HEK293 (cell line): ENCODE results near the gene MTRFR.

Source experiments
- CTCF ChIA-PET: fragments of 350-600 bp; formaldehyde crosslinking; extraction: SDS; loops from one replicate; lab custom pipeline; 2021; ENCODE audit warnings: antibody characterized with exemption; lab: Yijun Ruan, JAX
- POLR2A ChIA-PET: fragments of 300-600 bp; formaldehyde crosslinking; extraction: SDS; loops from one replicate; lab custom pipeline; 2020; ENCODE audit warnings: antibody characterized with exemption, inconsistent platforms; lab: Yijun Ruan, JAX
- H3K27ac ChIP-seq: fragments of 200-500 bp; sonication (Bioruptor generic); 2 replicates; pipeline ENCODE4 v1.5.1; 2014; ENCODE audit warnings: low read depth, low read length, control low read depth, inconsistent platforms; ENCODE audit errors: extremely low read depth
- H3K36me3 ChIP-seq, 2 experiments: fragments of 200-500 bp in 1 of 2; sonication (Bioruptor generic) in 1 of 2; 1 replicate in 1 of 2; 2 replicates in 1 of 2; pipeline ENCODE4 v1.5.1; 2014 to 2017; ENCODE audit warnings: inconsistent platforms in 2 of 2, low read length in 2 of 2; ENCODE audit not compliant: control insufficient read depth in 2 of 2, insufficient read depth in 1 of 2
- H3K4me1 ChIP-seq: fragments of 200-500 bp; sonication (Bioruptor generic); 2 replicates; pipeline ENCODE4 v1.5.1; 2014; ENCODE audit warnings: mild to moderate bottlenecking, low read length, inconsistent platforms; ENCODE audit not compliant: control insufficient read depth, insufficient read depth
- H3K4me3 ChIP-seq: 2 replicates; pipeline ENCODE4 v1.5.1; 2011; ENCODE audit warnings: low read depth, mild to moderate bottlenecking, control low read depth, low read length, moderate library complexity
- H3K9me3 ChIP-seq: fragments of 200-500 bp; sonication (Bioruptor generic); 2 replicates; pipeline ENCODE4 v1.5.1; 2014; ENCODE audit warnings: low read depth, low read length, inconsistent platforms; ENCODE audit not compliant: control insufficient read depth, insufficient read depth
- EGR2 ChIP-seq: fragments of 450-650 bp; formaldehyde crosslinking; IDR thresholded peaks from 2 replicates; pipeline ENCODE4 v1.5.1; 2016; ENCODE audit warnings: low read depth, missing biosample characterization, missing genetic modification characterization
- GLI2 ChIP-seq: fragments of 450-650 bp; formaldehyde crosslinking; IDR thresholded peaks from 2 replicates; pipeline ENCODE4; 2017; ENCODE audit warnings: missing biosample characterization, missing genetic modification characterization, low read depth, borderline replicate concordance
- IKZF3 ChIP-seq: fragments of 450-650 bp; IDR thresholded peaks from 2 replicates; pipeline ENCODE4 v1.5.0; 2018; ENCODE audit warnings: missing biosample characterization, mild to moderate bottlenecking, missing genetic modification characterization, moderate library complexity
- RBAK ChIP-seq: fragments of 450-650 bp; formaldehyde crosslinking; IDR thresholded peaks from 2 replicates; pipeline ENCODE4 v1.5.1; 2016; ENCODE audit warnings: missing biosample characterization, missing genetic modification characterization
- REPIN1 ChIP-seq: fragments of 450-650 bp; formaldehyde crosslinking; IDR thresholded peaks from 2 replicates; pipeline ENCODE4 v1.5.1; 2017; ENCODE audit warnings: missing biosample characterization, missing genetic modification characterization, low read depth
- SALL2 ChIP-seq: fragments of 450-650 bp; formaldehyde crosslinking; IDR thresholded peaks from 2 replicates; pipeline ENCODE4 v1.5.0; 2017; ENCODE audit warnings: missing biosample characterization, mild to moderate bottlenecking, missing genetic modification characterization, borderline replicate concordance
- SP2 ChIP-seq: fragments of 450-650 bp; formaldehyde crosslinking; IDR thresholded peaks from 2 replicates; pipeline ENCODE4 v1.5.1; 2016; ENCODE audit warnings: missing biosample characterization, missing genetic modification characterization
- ZBTB48 ChIP-seq: fragments of 450-650 bp; formaldehyde crosslinking; IDR thresholded peaks from 2 replicates; pipeline ENCODE4 v1.5.1; 2016; ENCODE audit warnings: missing biosample characterization, missing genetic modification characterization
- ZBTB7A ChIP-seq: fragments of 450-650 bp; formaldehyde crosslinking; IDR thresholded peaks from 2 replicates; pipeline ENCODE4 v1.5.1; 2016; ENCODE audit warnings: low read depth, missing biosample characterization, missing genetic modification characterization
- ZFHX2 ChIP-seq: fragments of 450-650 bp; formaldehyde crosslinking; conservative IDR thresholded peaks from 2 replicates; pipeline ENCODE4 v1.5.1; 2016; ENCODE audit warnings: missing biosample characterization, missing genetic modification characterization
- ZNF121 ChIP-seq: fragments of 450-650 bp; formaldehyde crosslinking; IDR thresholded peaks from 2 replicates; pipeline ENCODE4 v1.5.1; 2016; ENCODE audit warnings: missing biosample characterization, missing genetic modification characterization
- ZNF202 ChIP-seq: fragments of 450-650 bp; formaldehyde crosslinking; IDR thresholded peaks from 2 replicates; pipeline ENCODE4 v1.5.1; 2016; ENCODE audit warnings: missing biosample characterization, missing genetic modification characterization, borderline replicate concordance
- ZNF223 ChIP-seq: fragments of 450-650 bp; formaldehyde crosslinking; IDR thresholded peaks from 2 replicates; pipeline ENCODE4 v1.5.1; 2016; ENCODE audit warnings: missing biosample characterization, missing genetic modification characterization
- ZNF292 ChIP-seq: fragments of 450-650 bp; formaldehyde crosslinking; IDR thresholded peaks from 2 replicates; pipeline ENCODE4 v1.5.1; 2016; ENCODE audit warnings: low read depth, missing biosample characterization, missing genetic modification characterization, borderline replicate concordance
- ZNF354C ChIP-seq: fragments of 450-650 bp; formaldehyde crosslinking; IDR thresholded peaks from 2 replicates; pipeline ENCODE4 v1.5.1; 2016; ENCODE audit warnings: missing biosample characterization, missing genetic modification characterization, low read depth, borderline replicate concordance
- ZNF366 ChIP-seq: fragments of 450-650 bp; formaldehyde crosslinking; conservative IDR thresholded peaks from 2 replicates; pipeline ENCODE4 v1.5.1; 2016; ENCODE audit warnings: missing biosample characterization, missing genetic modification characterization
- ZNF426 ChIP-seq: fragments of 450-650 bp; formaldehyde crosslinking; IDR thresholded peaks from 2 replicates; pipeline ENCODE4 v1.5.1; 2017; ENCODE audit warnings: missing biosample characterization, missing genetic modification characterization, mild to moderate bottlenecking, inconsistent platforms, moderate library complexity
- ZNF558 ChIP-seq: fragments of 450-650 bp; formaldehyde crosslinking; IDR thresholded peaks from 2 replicates; pipeline ENCODE4 v1.5.1; 2016; ENCODE audit warnings: missing biosample characterization, missing genetic modification characterization
- ZNF670 ChIP-seq: fragments of 450-650 bp; formaldehyde crosslinking; IDR thresholded peaks from 2 replicates; pipeline ENCODE4 v1.5.1; 2016; ENCODE audit warnings: missing biosample characterization, missing genetic modification characterization, low read depth
- ZNF768 ChIP-seq: fragments of 450-650 bp; formaldehyde crosslinking; IDR thresholded peaks from 2 replicates; pipeline ENCODE4 v1.5.1; 2018; ENCODE audit warnings: missing biosample characterization, mild to moderate bottlenecking, missing genetic modification characterization
- ZNF785 ChIP-seq: fragments of 450-650 bp; formaldehyde crosslinking; IDR thresholded peaks from 2 replicates; pipeline ENCODE4 v1.5.1; 2016; ENCODE audit warnings: missing biosample characterization, missing genetic modification characterization
- TF ChIP-seq, protein P1 (sequence below): fragments of 450-650 bp; IDR thresholded peaks from 2 replicates; pipeline ENCODE4 v1.5.1; 2018; ENCODE audit warnings: missing biosample characterization, missing genetic modification characterization
- TF ChIP-seq, protein P2 (sequence below): fragments of 450-650 bp; formaldehyde crosslinking; IDR thresholded peaks from 2 replicates; pipeline ENCODE4 v1.5.1; 2016; ENCODE audit warnings: missing biosample characterization, missing genetic modification characterization
- TF ChIP-seq, protein P3 (sequence below): fragments of 450-650 bp; formaldehyde crosslinking; IDR thresholded peaks from 2 replicates; pipeline ENCODE4 v1.5.1; 2017; ENCODE audit warnings: missing biosample characterization, missing genetic modification characterization
- TF ChIP-seq, protein P4 (sequence below): fragments of 450-650 bp; formaldehyde crosslinking; IDR thresholded peaks from 2 replicates; pipeline ENCODE4 v1.5.1; 2016; ENCODE audit warnings: missing biosample characterization, missing genetic modification characterization
- TF ChIP-seq, protein P5 (sequence below): fragments of 450-650 bp; formaldehyde crosslinking; IDR thresholded peaks from 2 replicates; pipeline ENCODE4 v1.5.1; 2017; ENCODE audit warnings: missing biosample characterization, mild to moderate bottlenecking, missing genetic modification characterization, moderate library complexity

MTRFR gene

DNA sequence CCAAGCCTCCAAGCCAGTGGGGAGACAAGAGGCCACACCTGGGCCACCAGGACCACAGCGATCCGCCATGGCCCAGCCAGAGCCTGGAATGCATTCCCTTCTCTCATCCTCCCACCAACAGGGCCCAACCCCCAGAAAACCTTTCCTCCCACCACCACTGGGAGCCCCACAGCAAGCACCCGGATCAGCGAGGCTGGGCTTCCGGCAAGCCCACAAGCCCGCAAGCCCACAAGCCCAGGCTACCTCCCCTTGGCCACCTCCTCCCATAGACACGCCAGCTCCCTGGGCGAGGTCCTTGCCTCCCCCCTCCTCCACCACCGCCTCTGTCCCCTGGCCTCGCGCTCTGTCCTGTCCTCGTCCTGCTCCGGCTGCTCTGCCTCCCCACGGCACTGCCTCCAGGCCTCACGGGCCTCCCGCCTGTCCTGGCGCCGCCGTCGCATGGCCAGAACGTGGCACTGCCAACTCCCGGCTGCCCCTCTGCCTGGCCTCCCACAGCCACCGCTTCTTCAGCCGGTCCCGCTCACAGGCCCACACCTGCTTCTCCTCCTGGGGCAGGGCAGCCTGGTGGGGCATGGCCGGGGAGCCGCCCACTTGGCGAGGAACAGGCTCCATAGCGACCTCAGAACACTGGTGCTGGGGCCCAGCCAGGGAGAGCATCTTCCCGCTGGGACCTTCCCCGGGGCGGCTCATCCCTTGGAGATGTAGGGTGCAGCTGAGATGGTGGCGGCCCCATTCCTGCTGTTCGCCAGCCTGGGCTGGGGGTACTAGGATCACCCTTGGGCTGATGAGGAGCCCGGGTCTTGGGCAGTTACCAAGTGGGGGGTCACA, 32.8 kb downstream of the MTRFR start:
- H3K9me3 ChIP-seq, result no peaks in the 10 kb centered on the region
- H3K4me3 ChIP-seq, result no peak overlapping the region
- peaks cover 16 to 73% of the 10 kb centered on the region in 2 experiments for H3K36me3 ChIP-seq
- no peak overlapping the region for H3K27ac ChIP-seq
- POLR2A ChIA-PET, result interaction anchor here (0.6 to 1.4 kb wide), 3 partner anchors 9 to 99 kb away, joined by 3 read pairs; no protein-coding TSS in a partner anchor
- CTCF ChIA-PET, result interaction anchor here (0.7 kb wide), 1 partner anchor 234 kb away, joined by 3 read pairs; no protein-coding TSS in a partner anchor
- H3K4me1 ChIP-seq, result 0 out of 2 replicates have a peak, but pooled peaks cover 3% of the 10 kb centered on the region
- TF ChIP-seq ZBTB7A (tag by site-specific recombination) (no peak), ZFHX2 (peak; percentile 4), ZNF426 (tag by site-specific recombination) (no peak), ZBTB48 (no peak), ZNF202 (tag by site-specific recombination) (peak; percentile 35; the same call in 1 of the 2 replicates), RBAK (tag by site-specific recombination) (no peak), REPIN1 (no peak), IKZF3 (tag by site-specific recombination) (no peak), ZNF558 (no peak), SP2 (tag by site-specific recombination) (peak; percentile 18; the same call in 1 of the 2 replicates), ZNF785 (tag by site-specific recombination) (no peak), ZNF354C (tag by site-specific recombination) (no peak), ZNF366 (no peak), ZNF223 (tag by site-specific recombination) (no peak), ZNF768 (no peak), SALL2 (no peak), ZNF292 (tag by site-specific recombination) (no peak), GLI2 (no peak), EGR2 (tag by site-specific recombination) (peak; percentile 74), ZNF121 (tag by site-specific recombination) (no peak), ZNF670 (tag by site-specific recombination) (no peak)
- TF ChIP-seq, protein P1, sequence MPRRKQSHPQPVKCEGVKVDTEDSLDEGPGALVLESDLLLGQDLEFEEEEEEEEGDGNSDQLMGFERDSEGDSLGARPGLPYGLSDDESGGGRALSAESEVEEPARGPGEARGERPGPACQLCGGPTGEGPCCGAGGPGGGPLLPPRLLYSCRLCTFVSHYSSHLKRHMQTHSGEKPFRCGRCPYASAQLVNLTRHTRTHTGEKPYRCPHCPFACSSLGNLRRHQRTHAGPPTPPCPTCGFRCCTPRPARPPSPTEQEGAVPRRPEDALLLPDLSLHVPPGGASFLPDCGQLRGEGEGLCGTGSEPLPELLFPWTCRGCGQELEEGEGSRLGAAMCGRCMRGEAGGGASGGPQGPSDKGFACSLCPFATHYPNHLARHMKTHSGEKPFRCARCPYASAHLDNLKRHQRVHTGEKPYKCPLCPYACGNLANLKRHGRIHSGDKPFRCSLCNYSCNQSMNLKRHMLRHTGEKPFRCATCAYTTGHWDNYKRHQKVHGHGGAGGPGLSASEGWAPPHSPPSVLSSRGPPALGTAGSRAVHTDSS, result no peak
- TF ChIP-seq, protein P2, sequence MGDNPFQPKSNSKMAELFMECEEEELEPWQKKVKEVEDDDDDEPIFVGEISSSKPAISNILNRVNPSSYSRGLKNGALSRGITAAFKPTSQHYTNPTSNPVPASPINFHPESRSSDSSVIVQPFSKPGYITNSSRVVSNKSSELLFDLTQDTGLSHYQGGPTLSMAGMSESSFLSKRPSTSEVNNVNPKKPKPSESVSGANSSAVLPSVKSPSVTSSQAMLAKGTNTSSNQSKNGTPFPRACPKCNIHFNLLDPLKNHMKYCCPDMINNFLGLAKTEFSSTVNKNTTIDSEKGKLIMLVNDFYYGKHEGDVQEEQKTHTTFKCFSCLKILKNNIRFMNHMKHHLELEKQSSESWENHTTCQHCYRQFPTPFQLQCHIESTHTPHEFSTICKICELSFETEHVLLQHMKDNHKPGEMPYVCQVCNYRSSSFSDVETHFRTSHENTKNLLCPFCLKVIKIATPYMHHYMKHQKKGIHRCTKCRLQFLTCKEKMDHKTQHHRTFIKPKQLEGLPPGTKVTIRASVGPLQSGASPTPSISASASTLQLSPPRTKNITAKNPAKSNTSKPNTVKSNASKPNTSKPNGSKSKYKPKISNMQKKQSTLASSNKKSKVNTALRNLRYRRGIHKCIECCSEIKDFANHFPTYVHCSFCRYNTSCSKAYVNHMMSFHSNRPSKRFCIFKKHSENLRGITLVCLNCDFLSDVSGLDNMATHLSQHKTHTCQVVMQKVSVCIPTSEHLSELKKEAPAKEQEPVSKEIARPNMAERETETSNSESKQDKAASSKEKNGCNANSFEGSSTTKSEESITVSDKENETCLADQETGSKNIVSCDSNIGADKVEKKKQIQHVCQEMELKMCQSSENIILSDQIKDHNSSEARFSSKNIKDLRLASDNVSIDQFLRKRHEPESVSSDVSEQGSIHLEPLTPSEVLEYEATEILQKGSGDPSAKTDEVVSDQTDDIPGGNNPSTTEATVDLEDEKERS (tag by site-specific recombination), result no peak
- TF ChIP-seq, protein P3, sequence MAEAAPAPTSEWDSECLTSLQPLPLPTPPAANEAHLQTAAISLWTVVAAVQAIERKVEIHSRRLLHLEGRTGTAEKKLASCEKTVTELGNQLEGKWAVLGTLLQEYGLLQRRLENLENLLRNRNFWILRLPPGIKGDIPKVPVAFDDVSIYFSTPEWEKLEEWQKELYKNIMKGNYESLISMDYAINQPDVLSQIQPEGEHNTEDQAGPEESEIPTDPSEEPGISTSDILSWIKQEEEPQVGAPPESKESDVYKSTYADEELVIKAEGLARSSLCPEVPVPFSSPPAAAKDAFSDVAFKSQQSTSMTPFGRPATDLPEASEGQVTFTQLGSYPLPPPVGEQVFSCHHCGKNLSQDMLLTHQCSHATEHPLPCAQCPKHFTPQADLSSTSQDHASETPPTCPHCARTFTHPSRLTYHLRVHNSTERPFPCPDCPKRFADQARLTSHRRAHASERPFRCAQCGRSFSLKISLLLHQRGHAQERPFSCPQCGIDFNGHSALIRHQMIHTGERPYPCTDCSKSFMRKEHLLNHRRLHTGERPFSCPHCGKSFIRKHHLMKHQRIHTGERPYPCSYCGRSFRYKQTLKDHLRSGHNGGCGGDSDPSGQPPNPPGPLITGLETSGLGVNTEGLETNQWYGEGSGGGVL, result no peak
- TF ChIP-seq, protein P4, sequence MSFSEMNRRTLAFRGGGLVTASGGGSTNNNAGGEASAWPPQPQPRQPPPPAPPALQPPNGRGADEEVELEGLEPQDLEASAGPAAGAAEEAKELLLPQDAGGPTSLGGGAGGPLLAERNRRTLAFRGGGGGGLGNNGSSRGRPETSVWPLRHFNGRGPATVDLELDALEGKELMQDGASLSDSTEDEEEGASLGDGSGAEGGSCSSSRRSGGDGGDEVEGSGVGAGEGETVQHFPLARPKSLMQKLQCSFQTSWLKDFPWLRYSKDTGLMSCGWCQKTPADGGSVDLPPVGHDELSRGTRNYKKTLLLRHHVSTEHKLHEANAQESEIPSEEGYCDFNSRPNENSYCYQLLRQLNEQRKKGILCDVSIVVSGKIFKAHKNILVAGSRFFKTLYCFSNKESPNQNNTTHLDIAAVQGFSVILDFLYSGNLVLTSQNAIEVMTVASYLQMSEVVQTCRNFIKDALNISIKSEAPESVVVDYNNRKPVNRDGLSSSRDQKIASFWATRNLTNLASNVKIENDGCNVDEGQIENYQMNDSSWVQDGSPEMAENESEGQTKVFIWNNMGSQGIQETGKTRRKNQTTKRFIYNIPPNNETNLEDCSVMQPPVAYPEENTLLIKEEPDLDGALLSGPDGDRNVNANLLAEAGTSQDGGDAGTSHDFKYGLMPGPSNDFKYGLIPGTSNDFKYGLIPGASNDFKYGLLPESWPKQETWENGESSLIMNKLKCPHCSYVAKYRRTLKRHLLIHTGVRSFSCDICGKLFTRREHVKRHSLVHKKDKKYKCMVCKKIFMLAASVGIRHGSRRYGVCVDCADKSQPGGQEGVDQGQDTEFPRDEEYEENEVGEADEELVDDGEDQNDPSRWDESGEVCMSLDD (tag by site-specific recombination), result no peak
- TF ChIP-seq, protein P5, sequence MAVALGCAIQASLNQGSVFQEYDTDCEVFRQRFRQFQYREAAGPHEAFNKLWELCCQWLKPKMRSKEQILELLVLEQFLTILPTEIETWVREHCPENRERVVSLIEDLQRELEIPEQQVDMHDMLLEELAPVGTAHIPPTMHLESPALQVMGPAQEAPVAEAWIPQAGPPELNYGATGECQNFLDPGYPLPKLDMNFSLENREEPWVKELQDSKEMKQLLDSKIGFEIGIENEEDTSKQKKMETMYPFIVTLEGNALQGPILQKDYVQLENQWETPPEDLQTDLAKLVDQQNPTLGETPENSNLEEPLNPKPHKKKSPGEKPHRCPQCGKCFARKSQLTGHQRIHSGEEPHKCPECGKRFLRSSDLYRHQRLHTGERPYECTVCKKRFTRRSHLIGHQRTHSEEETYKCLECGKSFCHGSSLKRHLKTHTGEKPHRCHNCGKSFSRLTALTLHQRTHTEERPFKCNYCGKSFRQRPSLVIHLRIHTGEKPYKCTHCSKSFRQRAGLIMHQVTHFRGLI (tag by site-specific recombination), result peak; percentile 66; the same call in 1 of the 2 replicates
